SKM-1 treated with dmso at 0.1 percent for 144 hours (cell line): ENCODE results near the gene DNLZ.
"Not testable (repeated sequence)": the region's sequence is repeated elsewhere in the genome, so short reads cannot be mapped to it uniquely, and the experiment has no call there.

ENCODE experiments used
- DNase-seq: peaks from one replicate; lab custom pipeline; 2025; ENCODE audit not compliant: unreplicated experiment; lab: John Stamatoyannopoulos, UW

Gene DNLZ

GRCh38 chr9:136363106-136363948 lies at the start of gene DNLZ:
DNLZ (minus strand) TSS chr9:136363744; CDS start chr9:136363714, 30 bp downstream.
- DNase-seq: peak; percentile 82

- no peak for DNase-seq
Observed at GRCh38 chr9:136412962-136413361, 49.4 kb upstream of the DNLZ start.

- DNase-seq: no peak
Observed at GRCh38 chr9:136411378-136411777, 47.8 kb upstream of the DNLZ start.

DNA sequence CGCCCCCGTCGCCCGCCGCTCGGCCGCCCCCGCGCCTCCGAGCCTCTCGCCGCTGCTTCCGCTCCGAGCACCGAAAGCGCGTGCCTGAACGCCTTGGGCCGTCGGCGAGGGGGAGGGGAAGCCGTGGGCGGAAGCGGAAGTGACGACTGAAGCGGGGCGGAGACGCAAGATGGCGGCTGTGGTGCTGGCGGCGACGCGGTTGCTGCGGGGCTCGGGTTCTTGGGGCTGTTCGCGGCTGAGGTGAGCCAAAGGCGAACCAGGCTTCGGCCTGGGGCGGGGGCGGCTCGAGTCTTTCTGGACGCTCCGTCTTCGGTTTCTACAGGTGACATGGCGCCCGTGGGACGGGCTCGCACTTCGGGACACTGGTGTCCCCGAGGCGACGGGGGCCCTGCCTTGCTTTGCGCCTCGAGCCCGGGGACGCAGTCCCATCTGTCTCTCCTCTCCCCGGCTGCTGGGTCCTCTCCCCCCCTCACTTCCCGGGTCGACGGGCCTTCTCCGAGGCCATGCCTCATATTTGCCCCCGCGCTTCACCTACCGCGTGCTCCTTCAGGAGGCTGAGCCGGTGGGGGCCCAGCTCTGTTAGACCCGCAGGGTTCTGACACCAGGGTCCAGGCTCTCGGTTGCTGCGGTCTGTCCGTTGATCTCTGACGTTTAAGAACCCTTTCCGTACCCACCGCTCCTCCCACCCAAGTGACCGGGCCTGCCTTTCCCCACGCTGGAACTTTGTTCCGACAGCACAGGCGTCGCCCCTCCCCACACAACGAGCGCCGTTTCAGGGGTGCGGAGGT lies 47.1 kb upstream of the DNLZ start, which contains the start of the genes ENTR1 and PMPCA:
Gene ENTR1, minus strand, starts transcription at position 115 of the 788 bp plus-strand sequence. CDS start 217 bp downstream, outside the sequence.
Gene PMPCA, plus strand, starts transcription at position 159 of the 788 bp plus-strand sequence. Its CDS starts 11 bp downstream, at position 170.
- DNase-seq: peak; percentile 82

- DNase-seq: peak; percentile 6
Observed at GRCh38 chr9:136409557-136410455, 46.3 kb upstream of the DNLZ start.

- DNase-seq: no peak
Observed at GRCh38 chr9:136407911-136408310, 44.4 kb upstream of the DNLZ start.

GRCh38 chr9:136407061-136407460 lies 43.5 kb upstream of the DNLZ start:
- DNase-seq: not testable (repeated sequence)

DNA sequence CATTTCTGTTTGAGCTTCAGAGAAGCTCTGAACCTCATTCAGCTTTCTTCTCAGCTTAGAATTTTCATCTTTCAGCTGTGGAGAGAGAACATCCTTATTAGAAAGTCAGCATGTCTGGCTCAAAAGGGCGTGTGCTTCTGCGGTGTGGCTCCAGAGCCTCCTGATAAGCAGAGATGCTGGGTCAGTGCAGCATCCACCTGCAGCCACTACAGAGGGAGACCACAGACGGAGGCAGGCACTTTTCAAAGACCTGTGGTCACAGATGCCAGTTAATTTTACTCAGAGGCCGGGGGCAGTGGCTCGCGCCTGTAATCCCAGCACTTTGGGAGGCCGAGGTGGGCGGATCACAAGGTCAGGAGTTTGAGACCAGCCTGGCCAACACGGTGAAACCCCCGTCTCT lies 42.4 kb upstream of the DNLZ start:
- DNase-seq: not testable (repeated sequence)

- DNase-seq: no peak
Observed at GRCh38 chr9:136405481-136405880, 41.9 kb upstream of the DNLZ start.

DNA sequence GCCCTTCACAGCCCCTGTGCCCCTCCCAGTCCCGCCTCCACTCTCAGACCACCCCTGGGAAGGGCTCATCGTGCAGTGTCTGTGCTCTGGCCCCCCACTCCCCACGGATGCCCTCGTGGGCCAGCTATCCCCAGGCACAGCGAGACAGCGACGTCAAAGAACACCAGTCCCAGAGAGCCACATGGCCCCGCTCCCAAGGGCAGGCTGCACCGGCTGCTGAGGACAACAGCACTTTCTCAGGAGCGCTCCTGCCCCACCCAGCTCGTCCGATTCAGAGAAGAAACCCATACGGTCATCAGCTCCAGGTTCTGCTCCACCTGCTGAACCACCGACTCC lies 41.2 kb upstream of the DNLZ start:
- DNase-seq: no peak

DNA sequence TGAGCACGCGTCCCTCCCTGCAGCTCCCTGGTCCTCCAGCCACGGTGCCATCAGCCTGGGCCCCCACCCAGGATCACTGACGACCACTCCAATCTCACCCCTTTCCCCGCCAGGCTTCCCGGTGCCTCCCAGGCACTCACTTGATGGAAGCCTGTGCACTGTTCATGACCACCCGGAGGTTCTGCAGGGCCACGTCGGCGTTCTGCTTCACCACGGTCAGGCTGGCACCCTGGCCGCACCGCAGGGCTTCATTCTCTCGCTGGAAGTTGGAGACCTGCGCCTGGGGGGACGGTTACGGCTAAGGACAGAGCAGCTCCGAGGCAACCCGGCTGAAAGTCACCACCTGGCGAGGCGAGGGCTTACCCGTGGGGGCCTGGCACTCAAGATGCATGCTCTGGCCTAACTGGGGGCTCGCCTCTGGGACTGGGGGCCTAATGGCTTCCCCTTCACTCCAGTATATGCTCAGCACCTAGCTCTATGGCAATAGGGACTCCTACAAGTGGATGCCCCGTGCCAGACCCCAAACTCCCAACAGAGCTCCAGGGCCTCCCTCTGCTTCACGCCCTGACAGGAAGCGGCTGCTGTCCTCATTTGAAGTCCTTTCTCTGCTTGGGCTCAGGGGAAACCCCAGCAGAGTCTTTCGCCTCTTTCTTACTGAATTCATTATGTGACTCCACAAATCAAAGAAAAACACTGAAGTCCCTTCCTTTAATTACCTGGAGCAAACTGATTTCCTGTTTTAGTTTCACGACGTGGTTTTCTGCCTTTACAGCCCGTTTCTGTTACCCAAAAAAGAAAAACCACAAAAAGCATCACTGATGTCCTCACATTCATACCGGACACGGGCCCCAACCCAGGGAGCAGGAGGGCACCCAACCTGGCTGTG lies 40.6 kb upstream of the DNLZ start:
- no peak for DNase-seq

- no peak for DNase-seq
Observed at GRCh38 chr9:136403538-136403914, 40.0 kb upstream of the DNLZ start.

GRCh38 chr9:136402067-136402466 lies 38.5 kb upstream of the DNLZ start:
- DNase-seq: no peak

GRCh38 chr9:136401173-136401922 lies 37.8 kb upstream of the DNLZ start:
- DNase-seq: no peak

GRCh38 chr9:136400038-136400834 lies 36.7 kb upstream of the DNLZ start, which contains the start of gene SNAPC4:
SNAPC4 (minus strand) TSS chr9:136400170; CDS start chr9:136398428, 1,742 bp downstream.
- DNase-seq: peak; percentile 77

DNA sequence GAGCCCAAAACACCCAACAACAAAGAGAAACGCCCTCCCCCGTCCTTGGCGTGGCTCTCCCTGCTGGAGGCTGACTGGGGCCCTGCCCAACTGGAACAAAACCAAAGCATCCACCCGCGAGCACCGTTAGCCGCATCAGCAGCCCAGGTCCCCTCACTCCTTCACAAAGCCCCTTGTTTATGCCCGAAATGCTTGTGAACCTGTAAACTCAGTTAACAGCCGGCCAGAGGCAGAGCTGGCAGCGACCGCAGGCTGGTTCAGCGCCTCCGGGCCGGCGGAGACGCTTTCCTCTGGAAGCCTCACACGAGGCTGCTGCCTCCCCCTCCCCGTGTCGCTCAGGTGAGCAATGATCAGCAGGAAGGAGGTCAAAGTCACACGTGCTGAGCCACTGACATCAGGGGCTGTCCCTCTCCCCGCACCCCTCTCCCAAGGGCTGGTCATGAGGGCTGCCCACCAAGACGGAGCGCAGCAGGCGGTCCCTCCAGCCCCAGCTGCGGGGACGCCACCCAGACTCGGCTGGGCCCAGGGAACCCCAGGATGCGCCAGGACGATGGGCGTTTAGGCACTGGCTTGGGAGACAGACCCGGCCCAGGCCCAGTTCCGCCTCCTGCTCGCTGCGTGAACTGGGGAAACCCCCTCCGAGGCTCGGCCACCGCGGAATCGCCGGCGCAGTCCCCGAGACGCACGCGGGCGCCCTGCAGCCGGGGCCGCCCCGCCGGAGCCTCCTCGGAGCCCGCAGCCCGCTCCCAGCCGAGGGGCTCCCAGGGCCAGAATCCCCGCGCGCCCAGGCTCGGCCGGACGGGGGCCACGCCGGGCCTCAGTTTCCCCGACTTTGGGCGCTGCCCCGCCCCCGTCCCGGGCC lies 35.9 kb upstream of the DNLZ start:
- DNase-seq: peak; percentile 6

GRCh38 chr9:136398286-136398685 lies 34.7 kb upstream of the DNLZ start:
- DNase-seq: no peak
